Neural cell (in vitro differentiated cells): ENCODE results near the gene ANKS1B.

Experiments used
- CTCF ChIP-seq: fragments of 450-650 bp; IDR thresholded peaks from 2 replicates; pipeline ENCODE4 v1.5.1; 2014; ENCODE audit warnings: antibody characterized with exemption, mild to moderate bottlenecking, moderate library complexity; ENCODE audit not compliant: poor library complexity, severe bottlenecking
- EZH2 ChIP-seq: fragments of 200-600, 300-800 bp; shearing (Covaris generic), sonication (generic); IDR thresholded peaks from 2 replicates; pipeline ENCODE4 v1.6.1; 2014; ENCODE audit warnings: antibody characterized with exemption, low read length, borderline replicate concordance, mild to moderate bottlenecking; ENCODE audit not compliant: insufficient read depth, poor library complexity, severe bottlenecking
- REST ChIP-seq: IDR thresholded peaks from 2 replicates; pipeline ENCODE4 v1.6.1; 2012; ENCODE audit warnings: borderline replicate concordance
- TAF1 ChIP-seq: IDR thresholded peaks from 2 replicates; pipeline ENCODE4 v1.6.1; 2012; ENCODE audit warnings: low read depth

- TF ChIP-seq EZH2 (no peak), CTCF (no peak), REST (no peak), TAF1 (no peak)
Measured at GRCh38 chr12:99713946-99714520, 270.7 kb downstream of the ANKS1B start.
